ENCODE measurements around the gene HEG1.

DNA sequence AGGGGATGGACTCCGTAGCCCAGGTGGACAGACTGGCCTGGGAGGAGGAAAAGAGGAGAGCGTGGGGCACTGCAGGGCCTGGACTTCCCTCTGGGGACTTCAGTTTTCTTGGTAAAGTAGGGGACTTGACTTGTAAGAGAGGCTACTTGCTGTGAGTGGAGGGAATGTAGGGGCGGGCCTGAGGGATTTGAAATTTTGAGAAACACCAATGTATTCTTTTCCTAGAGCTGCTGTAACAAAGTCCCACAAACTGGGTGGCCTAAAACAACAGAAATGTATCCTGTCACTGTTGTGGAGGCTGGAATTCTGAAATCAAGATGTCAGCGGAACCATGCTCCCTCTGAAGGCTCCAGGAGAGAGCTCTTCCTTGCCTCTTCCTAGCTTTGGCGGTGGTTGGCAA, 5.8 kb upstream of the HEG1 start:
- TF ChIP-seq, protein P1, sequence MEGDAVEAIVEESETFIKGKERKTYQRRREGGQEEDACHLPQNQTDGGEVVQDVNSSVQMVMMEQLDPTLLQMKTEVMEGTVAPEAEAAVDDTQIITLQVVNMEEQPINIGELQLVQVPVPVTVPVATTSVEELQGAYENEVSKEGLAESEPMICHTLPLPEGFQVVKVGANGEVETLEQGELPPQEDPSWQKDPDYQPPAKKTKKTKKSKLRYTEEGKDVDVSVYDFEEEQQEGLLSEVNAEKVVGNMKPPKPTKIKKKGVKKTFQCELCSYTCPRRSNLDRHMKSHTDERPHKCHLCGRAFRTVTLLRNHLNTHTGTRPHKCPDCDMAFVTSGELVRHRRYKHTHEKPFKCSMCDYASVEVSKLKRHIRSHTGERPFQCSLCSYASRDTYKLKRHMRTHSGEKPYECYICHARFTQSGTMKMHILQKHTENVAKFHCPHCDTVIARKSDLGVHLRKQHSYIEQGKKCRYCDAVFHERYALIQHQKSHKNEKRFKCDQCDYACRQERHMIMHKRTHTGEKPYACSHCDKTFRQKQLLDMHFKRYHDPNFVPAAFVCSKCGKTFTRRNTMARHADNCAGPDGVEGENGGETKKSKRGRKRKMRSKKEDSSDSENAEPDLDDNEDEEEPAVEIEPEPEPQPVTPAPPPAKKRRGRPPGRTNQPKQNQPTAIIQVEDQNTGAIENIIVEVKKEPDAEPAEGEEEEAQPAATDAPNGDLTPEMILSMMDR (IDR thresholded peaks at IDR 0.05; ENCODE audit: insufficient read depth, low read length), result no peak
- TF ChIP-seq, protein P2, sequence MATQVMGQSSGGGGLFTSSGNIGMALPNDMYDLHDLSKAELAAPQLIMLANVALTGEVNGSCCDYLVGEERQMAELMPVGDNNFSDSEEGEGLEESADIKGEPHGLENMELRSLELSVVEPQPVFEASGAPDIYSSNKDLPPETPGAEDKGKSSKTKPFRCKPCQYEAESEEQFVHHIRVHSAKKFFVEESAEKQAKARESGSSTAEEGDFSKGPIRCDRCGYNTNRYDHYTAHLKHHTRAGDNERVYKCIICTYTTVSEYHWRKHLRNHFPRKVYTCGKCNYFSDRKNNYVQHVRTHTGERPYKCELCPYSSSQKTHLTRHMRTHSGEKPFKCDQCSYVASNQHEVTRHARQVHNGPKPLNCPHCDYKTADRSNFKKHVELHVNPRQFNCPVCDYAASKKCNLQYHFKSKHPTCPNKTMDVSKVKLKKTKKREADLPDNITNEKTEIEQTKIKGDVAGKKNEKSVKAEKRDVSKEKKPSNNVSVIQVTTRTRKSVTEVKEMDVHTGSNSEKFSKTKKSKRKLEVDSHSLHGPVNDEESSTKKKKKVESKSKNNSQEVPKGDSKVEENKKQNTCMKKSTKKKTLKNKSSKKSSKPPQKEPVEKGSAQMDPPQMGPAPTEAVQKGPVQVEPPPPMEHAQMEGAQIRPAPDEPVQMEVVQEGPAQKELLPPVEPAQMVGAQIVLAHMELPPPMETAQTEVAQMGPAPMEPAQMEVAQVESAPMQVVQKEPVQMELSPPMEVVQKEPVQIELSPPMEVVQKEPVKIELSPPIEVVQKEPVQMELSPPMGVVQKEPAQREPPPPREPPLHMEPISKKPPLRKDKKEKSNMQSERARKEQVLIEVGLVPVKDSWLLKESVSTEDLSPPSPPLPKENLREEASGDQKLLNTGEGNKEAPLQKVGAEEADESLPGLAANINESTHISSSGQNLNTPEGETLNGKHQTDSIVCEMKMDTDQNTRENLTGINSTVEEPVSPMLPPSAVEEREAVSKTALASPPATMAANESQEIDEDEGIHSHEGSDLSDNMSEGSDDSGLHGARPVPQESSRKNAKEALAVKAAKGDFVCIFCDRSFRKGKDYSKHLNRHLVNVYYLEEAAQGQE (IDR thresholded peaks at IDR 0.05; ENCODE audit: insufficient replicate concordance, low read depth), result no peak
- TF ChIP-seq POLR2AphosphoS5 (IDR thresholded peaks at IDR 0.05; ENCODE audit: low read depth) (no peak), GABPA (IDR thresholded peaks at IDR 0.05; ENCODE audit: low read depth) (no peak)

Measured in HL-60 (cell line).